Activated CD8-positive, alpha-beta T cell treated with anti-CD3 and anti-CD28 coated beads for 36 hours (primary cell): ENCODE data around the gene SPECC1. TPM values are rescaled to one million over a fixed set of nuclear protein-coding genes. Genes with fewer than 3 reads are reported as not detected.
"Not testable (repeated sequence)": the region's sequence is repeated elsewhere in the genome, so short reads cannot be mapped to it uniquely, and the experiment has no call there.

ENCODE experiments used
- ATAC-seq: fragments of 200-7000 bp; cut with Tn5 transposase; one replicate; pipeline ENCODE4 v1.10.0; 2021; ENCODE audit warnings: mild to moderate bottlenecking, moderate library complexity
- CTCF ChIA-PET: fragments of 350-600 bp; sonication (Branson Sonifier 250); formaldehyde crosslinking; loops from one replicate; lab custom pipeline; 2021; ENCODE audit warnings: antibody characterized with exemption; lab: Charles Lee
- POLR2A ChIA-PET: fragments of 350-600 bp; sonication (Branson Sonifier 250); formaldehyde crosslinking; loops from one replicate; lab custom pipeline; 2021; ENCODE audit warnings: antibody characterized with exemption; lab: Charles Lee
- DNase-seq: peaks from one replicate; pipeline ENCODE4 v3.0.0-alpha.2; 2020
- H3K27ac Mint-ChIP-seq: one replicate; pipeline ENCODE4 v1.8.0; 2021; ENCODE audit warnings: mild to moderate bottlenecking, mixed read lengths
- H3K27me3 Mint-ChIP-seq: one replicate; pipeline ENCODE4 v1.8.0; 2021; ENCODE audit warnings: mixed read lengths
- H3K36me3 Mint-ChIP-seq: one replicate; pipeline ENCODE4 v1.8.0; 2021; ENCODE audit warnings: low read depth, mixed read lengths
- H3K4me1 Mint-ChIP-seq: one replicate; pipeline ENCODE4 v1.8.0; 2021; ENCODE audit warnings: low read depth, mixed read lengths
- H3K4me3 Mint-ChIP-seq: one replicate; pipeline ENCODE4 v1.8.0; 2021; ENCODE audit warnings: mild to moderate bottlenecking, moderate library complexity, mixed read lengths
- H3K9me3 Mint-ChIP-seq: one replicate; pipeline ENCODE4 v1.8.0; 2021; ENCODE audit warnings: mixed read lengths
- intact Hi-C: fragments of 100-400 bp; cut with micrococcal nuclease; formaldehyde crosslinking; loops from one replicate; pipeline ENCODE4 v1.10.0; 2022
- total RNA-seq, 2 experiments: library from RNA; stranded (reverse); gene quantifications; one replicate each; pipeline ENCODE4 v1.2.3, GENCODE V29; 2021
- TF ChIP-seq, protein P1 (sequence below): fragments of 200-600 bp; IDR thresholded peaks from one replicate; pipeline ENCODE4 v1.8.0; 2022; ENCODE audit warnings: antibody characterized with exemption, mild to moderate bottlenecking

The SPECC1 gene
- total RNA-seq, 2 experiments from 2014 or later: 9.9 to 10.3 TPM

DNA sequence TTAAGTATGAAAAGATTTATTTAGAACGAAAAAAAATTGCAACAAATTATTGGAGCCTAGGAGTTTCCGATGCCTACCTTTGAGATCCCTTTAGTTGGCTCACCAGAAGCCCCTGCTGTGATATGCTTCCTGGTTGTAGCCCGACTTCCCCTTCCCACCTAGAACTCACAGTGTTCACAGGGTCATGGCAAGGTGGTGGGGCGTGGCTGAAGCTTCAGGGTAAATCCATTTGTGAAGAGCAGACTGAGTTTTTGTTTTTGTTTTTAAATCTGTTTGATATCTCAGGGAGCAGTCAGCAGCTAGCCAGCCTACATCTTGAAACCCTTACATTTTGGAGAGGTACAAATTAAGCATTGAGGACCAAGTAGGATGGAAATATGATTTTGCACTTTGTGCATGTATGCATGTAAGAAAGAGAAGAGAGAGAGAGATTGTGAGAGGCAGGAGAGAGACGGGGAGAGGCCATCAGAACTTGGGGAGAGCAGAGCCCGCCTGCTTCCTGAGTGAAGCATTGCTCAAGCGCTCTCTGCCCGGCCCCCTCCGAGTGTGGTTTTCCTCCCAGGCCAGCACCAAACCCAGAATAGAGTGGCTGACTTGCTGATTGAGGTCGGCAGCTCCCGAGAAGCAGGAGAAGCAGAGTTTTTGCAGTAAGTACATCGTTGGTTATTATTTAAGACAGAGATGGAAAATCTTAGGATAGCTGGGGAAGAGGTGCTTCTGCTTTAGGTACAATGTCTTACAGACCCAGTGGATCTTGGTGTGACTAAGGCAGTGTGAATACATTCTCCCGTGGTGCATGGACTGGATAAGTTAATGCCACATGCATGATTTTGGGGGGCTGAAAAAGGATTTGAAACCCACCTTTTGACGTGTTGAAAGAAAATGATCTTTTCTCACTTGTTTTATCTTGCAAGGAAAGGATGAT is 64.2 kb downstream of the SPECC1 start:
- H3K4me1 Mint-ChIP-seq: peaks cover 34% of the 10 kb centered on the region
- peak; percentile 69 for ATAC-seq

DNA sequence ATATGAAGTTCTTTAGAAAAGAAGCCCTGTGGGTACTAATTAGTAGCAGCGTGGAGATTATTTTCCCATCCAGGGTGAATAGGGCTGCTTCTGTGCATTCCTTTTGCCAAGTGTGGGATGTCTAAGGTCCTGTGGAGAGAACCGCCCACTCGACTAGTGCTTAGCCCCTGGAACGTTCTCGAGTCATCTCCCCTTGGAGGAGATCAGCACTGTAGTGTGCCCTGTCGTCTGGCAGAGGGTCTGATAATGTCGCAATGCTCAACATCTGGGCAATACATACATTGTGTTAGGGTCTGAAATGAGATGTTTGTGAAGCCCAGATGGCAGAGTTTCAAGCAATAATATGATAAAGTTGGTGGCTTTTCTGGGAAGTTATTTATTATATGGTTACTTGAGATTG is 64.8 kb downstream of the SPECC1 start:
- Mint-ChIP-seq H3K27me3 (peaks cover 2% of the 10 kb centered on the region), H3K9me3 (no peaks in the 10 kb centered on the region), H3K4me1 (peaks cover 34% of the 10 kb centered on the region), H3K4me3 (peak overlapping the region; percentile 37), H3K27ac (no peak overlapping the region), H3K36me3 (no peaks in the 10 kb centered on the region)
- ChIA-PET POLR2A (no interaction called here), CTCF (interaction anchor here (1.3 to 1.4 kb wide), 2 partner anchors 18 to 81 kb away, joined by 3 to 4 read pairs; no protein-coding TSS in a partner anchor)
- intact Hi-C loops: no loop called here
- ATAC-seq (peak; percentile 42), DNase-seq (no peak)
- TF ChIP-seq, protein P1, sequence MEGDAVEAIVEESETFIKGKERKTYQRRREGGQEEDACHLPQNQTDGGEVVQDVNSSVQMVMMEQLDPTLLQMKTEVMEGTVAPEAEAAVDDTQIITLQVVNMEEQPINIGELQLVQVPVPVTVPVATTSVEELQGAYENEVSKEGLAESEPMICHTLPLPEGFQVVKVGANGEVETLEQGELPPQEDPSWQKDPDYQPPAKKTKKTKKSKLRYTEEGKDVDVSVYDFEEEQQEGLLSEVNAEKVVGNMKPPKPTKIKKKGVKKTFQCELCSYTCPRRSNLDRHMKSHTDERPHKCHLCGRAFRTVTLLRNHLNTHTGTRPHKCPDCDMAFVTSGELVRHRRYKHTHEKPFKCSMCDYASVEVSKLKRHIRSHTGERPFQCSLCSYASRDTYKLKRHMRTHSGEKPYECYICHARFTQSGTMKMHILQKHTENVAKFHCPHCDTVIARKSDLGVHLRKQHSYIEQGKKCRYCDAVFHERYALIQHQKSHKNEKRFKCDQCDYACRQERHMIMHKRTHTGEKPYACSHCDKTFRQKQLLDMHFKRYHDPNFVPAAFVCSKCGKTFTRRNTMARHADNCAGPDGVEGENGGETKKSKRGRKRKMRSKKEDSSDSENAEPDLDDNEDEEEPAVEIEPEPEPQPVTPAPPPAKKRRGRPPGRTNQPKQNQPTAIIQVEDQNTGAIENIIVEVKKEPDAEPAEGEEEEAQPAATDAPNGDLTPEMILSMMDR: no peak

More for the DNA sequence above, 64.2 kb downstream of the SPECC1 start:
- POLR2A ChIA-PET: no interaction called here
- Mint-ChIP-seq H3K27me3 (peaks cover 2% of the 10 kb centered on the region), H3K4me3 (peak overlapping the region; percentile 37), H3K36me3 (no peaks in the 10 kb centered on the region), H3K9me3 (no peaks in the 10 kb centered on the region), H3K27ac (peak overlapping the region; percentile 16)
- peak; percentile 55 for DNase-seq
- CTCF ChIA-PET: interaction anchor here (1.0 to 1.3 kb wide), 3 partner anchors 65 to 80 kb away, joined by 3 to 5 read pairs (median 4); partner anchors contain the start of gene SPECC1
- TF ChIP-seq, protein P1: no peak
- intact Hi-C loops: no loop called here

DNA sequence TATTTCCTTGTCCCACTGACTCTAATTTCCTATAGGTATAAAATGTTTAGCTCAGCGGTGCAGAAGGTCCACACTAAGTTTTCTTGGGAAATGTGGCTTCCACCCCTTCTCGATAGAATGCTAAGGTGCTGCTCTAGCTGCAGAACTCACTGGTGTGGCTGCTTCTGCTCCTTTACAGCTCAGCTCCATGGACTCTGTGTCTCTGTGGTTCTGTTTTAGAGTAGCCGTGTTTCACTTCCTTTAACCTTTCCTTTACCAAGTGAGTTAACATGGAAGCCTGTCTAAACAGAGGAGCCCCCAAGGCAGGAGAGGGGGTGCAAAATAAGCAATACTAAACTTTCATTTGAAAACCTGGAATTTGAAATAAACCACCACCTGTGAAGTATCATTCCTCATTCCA is 65.3 kb downstream of the SPECC1 start:
- Mint-ChIP-seq H3K4me3 (no peak overlapping the region), H3K9me3 (no peaks in the 10 kb centered on the region), H3K4me1 (peaks cover 34% of the 10 kb centered on the region), H3K27me3 (peaks cover 2% of the 10 kb centered on the region), H3K27ac (no peak overlapping the region), H3K36me3 (no peaks in the 10 kb centered on the region)
- no peak for DNase-seq
- intact Hi-C loops: no loop called here
- ChIA-PET POLR2A (interaction anchor here (1.4 kb wide), 1 partner anchor 13 kb away, joined by 4 read pairs; no protein-coding TSS in a partner anchor), CTCF (interaction anchor here (0.8 to 1.4 kb wide), 3 partner anchors 18 to 82 kb away, joined by 3 to 4 read pairs (median 3); no protein-coding TSS in a partner anchor)
- TF ChIP-seq, protein P1: no peak
- no peak for ATAC-seq

DNA sequence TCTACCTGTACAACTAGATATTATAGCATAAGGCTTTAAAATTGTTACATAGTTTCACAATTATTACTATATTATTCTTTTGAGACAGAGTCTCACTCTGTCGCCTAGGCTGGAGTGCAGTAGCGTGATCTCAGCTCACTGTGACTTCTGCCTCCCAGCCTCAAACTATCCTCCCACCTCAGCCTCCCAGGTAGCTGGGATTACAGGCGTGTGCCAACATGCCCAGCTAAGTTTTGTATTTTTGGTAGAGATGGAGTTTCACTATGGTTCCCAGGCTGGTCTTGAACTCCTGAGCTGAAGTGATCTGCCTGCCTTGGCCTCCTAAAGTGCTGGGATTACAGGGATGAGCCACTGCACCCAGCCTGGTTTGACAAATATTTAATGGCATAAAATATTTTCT is 67.0 kb downstream of the SPECC1 start:
- not testable (repeated sequence) for H3K9me3 Mint-ChIP-seq

DNA sequence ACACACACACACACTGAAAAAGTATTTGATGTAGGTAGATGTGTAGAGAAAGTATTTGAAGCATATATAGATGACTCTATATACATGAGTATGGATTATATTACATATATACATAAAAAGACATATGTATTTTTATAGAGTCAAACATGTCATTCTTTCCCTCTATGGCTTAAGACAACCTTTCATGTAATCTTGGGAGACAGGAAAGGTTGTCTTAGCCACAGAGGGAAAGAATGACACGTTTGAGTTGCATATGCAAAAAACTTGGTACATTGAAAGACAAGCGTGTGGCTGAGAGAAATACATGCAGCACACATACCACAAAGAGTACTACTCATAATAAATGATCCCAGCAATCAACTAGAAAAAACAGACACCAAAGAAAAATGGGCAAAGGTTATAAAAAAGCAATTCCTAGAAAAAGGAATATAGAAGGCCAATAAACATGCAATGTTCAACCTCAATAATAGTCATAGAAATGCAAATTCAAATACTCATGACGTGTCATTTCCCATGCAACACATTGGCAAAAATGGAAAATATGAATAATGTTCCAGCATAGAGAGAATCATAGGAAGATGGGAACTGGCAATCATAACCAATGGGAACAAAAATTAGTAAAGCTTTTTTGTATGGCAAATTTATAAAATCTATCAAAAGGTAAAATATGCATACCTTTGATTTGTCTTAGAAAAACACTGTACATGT is 69.0 kb downstream of the SPECC1 start:
- ATAC-seq (no peak), DNase-seq (no peak)
- Mint-ChIP-seq H3K9me3 (no peaks in the 10 kb centered on the region), H3K27ac (no peak overlapping the region), H3K36me3 (no peaks in the 10 kb centered on the region), H3K27me3 (peaks cover 2% of the 10 kb centered on the region), H3K4me3 (no peak overlapping the region), H3K4me1 (peaks cover 26% of the 10 kb centered on the region)
- TF ChIP-seq, protein P1: no peak
- ChIA-PET POLR2A (no interaction called here), CTCF (interaction anchor here (1.8 kb wide), 1 partner anchor 86 kb away, joined by 6 read pairs; no protein-coding TSS in a partner anchor)
- intact Hi-C loops: no loop called here

More for the DNA sequence above, 67.0 kb downstream of the SPECC1 start:
- POLR2A ChIA-PET, DNase-seq, ATAC-seq, H3K4me3 Mint-ChIP-seq, intact Hi-C loops, H3K27me3 Mint-ChIP-seq, H3K36me3 Mint-ChIP-seq, H3K27ac Mint-ChIP-seq: not testable (repeated sequence)
- H3K4me1 Mint-ChIP-seq: peaks cover 34% of the 10 kb centered on the region
- CTCF ChIA-PET: interaction anchor here (1.2 to 2.6 kb wide), 3 partner anchors 12 to 83 kb away, joined by 3 to 8 read pairs (median 4); no protein-coding TSS in a partner anchor
